Measurements from ENCODE around the gene INTS3. TPM values are rescaled to one million over a fixed set of nuclear protein-coding genes. Genes with fewer than 3 reads are reported as not detected.

The INTS3 gene
- total and polyA plus RNA-seq, 2 of the 8 experiments (the other 6 are each of a cell fraction or from before 2014, with no cell fraction given) = 66.8 to 93.2 TPM

GRCh38 chr1:153697191-153698019 lies 30.4 kb upstream of the INTS3 start (continued):
- TF ChIP-seq GTF2F1 (IDR thresholded peaks at IDR 0.05; ENCODE audit: borderline replicate concordance, low read depth, low read length) (no peak), TCF12 (IDR thresholded peaks at IDR 0.05; ENCODE audit: low read depth, low read length) (no peak), ASH2L (IDR thresholded peaks at IDR 0.05; ENCODE audit: low read length) (no peak)

All from H1 (cell line).